Measurements from ENCODE around the gene KCNJ6.

KCNJ6 gene

DNA sequence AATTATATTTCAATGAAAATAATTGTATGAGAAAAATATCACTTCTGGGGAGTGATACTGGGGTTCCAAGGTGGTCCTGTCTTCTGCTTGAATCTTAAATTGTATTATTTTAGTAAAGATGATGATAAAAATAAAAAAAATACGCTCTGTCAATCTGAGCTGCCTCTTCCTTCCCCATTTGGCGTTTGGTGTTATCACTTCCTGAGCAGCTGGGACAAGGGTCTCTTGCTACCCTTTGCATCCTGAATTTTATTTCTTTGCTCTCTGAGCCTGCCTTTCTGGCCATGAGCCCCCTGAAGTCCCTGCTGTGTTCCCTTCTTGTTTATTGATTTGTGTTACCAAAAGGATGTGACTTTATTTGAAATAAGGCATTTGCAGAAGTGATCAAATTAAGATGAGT is 111.0 kb downstream of the KCNJ6 start:
- DNase-seq = no peak
- TF ChIP-seq GATA1 (IDR thresholded peaks at IDR 0.05; ENCODE audit: low read depth, low read length) (no peak), POLR2A (IDR thresholded peaks at IDR 0.05; ENCODE audit: low read length) (no peak)

- no peak for DNase-seq
- no peak for TF ChIP-seq POLR2A (IDR thresholded peaks at IDR 0.05; ENCODE audit: low read length)
- TF ChIP-seq GATA1 (IDR thresholded peaks at IDR 0.05; ENCODE audit: low read depth, low read length) = no peak
Observed at GRCh38 chr21:37804001-37804400, 112.3 kb downstream of the KCNJ6 start.

- TF ChIP-seq POLR2A (IDR thresholded peaks at IDR 0.05; ENCODE audit: low read length) (no peak), GATA1 (IDR thresholded peaks at IDR 0.05; ENCODE audit: low read depth, low read length) (no peak)
- no peak for DNase-seq
Observed at GRCh38 chr21:37803101-37803651, 113.1 kb downstream of the KCNJ6 start.

DNA sequence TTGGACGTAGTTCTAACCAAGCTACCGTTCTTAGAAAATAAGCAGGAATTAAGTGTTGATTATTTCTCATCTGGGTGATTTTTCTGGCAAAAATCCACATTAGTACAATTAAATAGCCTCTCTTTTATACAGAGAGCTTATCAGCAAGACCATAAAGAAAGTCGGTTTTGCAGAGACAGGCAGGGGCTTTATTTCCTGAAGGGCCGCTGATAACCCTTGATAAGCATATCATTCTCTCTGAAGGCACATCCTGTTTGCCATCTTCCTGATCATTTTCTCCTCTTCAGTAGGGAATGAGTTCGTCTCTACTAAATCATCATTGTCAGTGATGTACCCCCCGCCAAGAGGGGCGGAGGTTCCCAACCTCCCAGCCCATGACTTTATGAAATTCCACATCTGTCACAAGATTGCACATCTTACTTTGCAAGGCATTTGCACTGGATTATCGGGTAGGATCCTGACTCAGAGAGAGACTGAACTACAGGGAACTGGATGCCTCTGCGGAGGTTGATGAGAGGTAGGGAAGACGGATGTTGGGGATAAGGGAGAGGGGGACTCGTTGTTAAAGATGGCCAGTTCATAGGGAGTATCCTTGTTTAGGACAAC is 115.7 kb downstream of the KCNJ6 start:
- DNase-seq = peak in 1 of 2 experiments; percentile 25
- TF ChIP-seq POLR2A (IDR thresholded peaks at IDR 0.05; ENCODE audit: low read length) (no peak), GATA1 (IDR thresholded peaks at IDR 0.05; ENCODE audit: low read depth, low read length) (no peak)

DNA sequence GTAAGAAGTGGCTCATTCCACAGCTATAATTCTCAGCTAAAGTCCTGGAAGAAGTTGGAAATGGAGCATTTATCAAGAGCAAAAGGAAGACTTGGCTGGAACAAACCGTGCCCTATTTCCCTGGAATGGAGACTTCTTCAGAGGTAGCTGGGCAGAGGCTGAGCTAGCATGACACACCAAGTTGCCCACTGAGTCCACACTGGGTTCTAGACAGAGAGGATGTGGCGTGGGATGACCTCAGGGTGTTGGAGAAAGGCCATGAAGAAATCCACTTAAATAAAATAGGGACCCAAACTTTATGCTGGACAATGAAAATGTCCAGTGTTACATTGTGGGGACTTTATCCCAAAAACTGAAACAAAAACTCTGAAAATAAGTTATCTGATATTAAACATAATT is 116.2 kb downstream of the KCNJ6 start:
- DNase-seq = no peak
- TF ChIP-seq POLR2A (IDR thresholded peaks at IDR 0.05; ENCODE audit: low read length) (no peak), GATA1 (IDR thresholded peaks at IDR 0.05; ENCODE audit: low read depth, low read length) (no peak)

GRCh38 chr21:37799211-37800056 is 116.8 kb downstream of the KCNJ6 start:
- TF ChIP-seq GATA1 (IDR thresholded peaks at IDR 0.05; ENCODE audit: low read depth, low read length) (no peak), POLR2A (IDR thresholded peaks at IDR 0.05; ENCODE audit: low read length) (no peak)
- no peak for DNase-seq

GRCh38 chr21:37797403-37797802 is 118.9 kb downstream of the KCNJ6 start:
- TF ChIP-seq POLR2A (IDR thresholded peaks at IDR 0.05; ENCODE audit: low read length) = no peak
- no peak for TF ChIP-seq GATA1 (IDR thresholded peaks at IDR 0.05; ENCODE audit: low read depth, low read length)

GRCh38 chr21:37796011-37796410 is 120.2 kb downstream of the KCNJ6 start:
- TF ChIP-seq POLR2A (IDR thresholded peaks at IDR 0.05; ENCODE audit: low read length) = no peak
- DNase-seq = no peak

More at GRCh38 chr21:37797403-37797802, 118.9 kb downstream of the KCNJ6 start:
- DNase-seq = no peak

GRCh38 chr21:37793660-37794059 is 122.6 kb downstream of the KCNJ6 start:
- no peak for DNase-seq
- TF ChIP-seq GATA1 (IDR thresholded peaks at IDR 0.05; ENCODE audit: low read depth, low read length) (no peak), POLR2A (IDR thresholded peaks at IDR 0.05; ENCODE audit: low read length) (no peak)

GRCh38 chr21:37792046-37792445 is 124.2 kb downstream of the KCNJ6 start:
- DNase-seq = no peak
- no peak for TF ChIP-seq GATA1 (IDR thresholded peaks at IDR 0.05; ENCODE audit: low read depth, low read length)
- TF ChIP-seq POLR2A (IDR thresholded peaks at IDR 0.05; ENCODE audit: low read length) = no peak

- no peak for TF ChIP-seq POLR2A (IDR thresholded peaks at IDR 0.05; ENCODE audit: low read length)
- no peak for TF ChIP-seq GATA1 (IDR thresholded peaks at IDR 0.05; ENCODE audit: low read depth, low read length)
- no peak for DNase-seq
Observed at GRCh38 chr21:37790905-37791304, 125.4 kb downstream of the KCNJ6 start.

- no peak for DNase-seq
- TF ChIP-seq GATA1 (IDR thresholded peaks at IDR 0.05; ENCODE audit: low read depth, low read length) = no peak
Observed at GRCh38 chr21:37788503-37788902, 127.8 kb downstream of the KCNJ6 start.

GRCh38 chr21:37787456-37787855 is 128.8 kb downstream of the KCNJ6 start:
- TF ChIP-seq GATA1 (IDR thresholded peaks at IDR 0.05; ENCODE audit: low read depth, low read length) = no peak
- no peak for TF ChIP-seq POLR2A (IDR thresholded peaks at IDR 0.05; ENCODE audit: low read length)
- DNase-seq = no peak

DNA sequence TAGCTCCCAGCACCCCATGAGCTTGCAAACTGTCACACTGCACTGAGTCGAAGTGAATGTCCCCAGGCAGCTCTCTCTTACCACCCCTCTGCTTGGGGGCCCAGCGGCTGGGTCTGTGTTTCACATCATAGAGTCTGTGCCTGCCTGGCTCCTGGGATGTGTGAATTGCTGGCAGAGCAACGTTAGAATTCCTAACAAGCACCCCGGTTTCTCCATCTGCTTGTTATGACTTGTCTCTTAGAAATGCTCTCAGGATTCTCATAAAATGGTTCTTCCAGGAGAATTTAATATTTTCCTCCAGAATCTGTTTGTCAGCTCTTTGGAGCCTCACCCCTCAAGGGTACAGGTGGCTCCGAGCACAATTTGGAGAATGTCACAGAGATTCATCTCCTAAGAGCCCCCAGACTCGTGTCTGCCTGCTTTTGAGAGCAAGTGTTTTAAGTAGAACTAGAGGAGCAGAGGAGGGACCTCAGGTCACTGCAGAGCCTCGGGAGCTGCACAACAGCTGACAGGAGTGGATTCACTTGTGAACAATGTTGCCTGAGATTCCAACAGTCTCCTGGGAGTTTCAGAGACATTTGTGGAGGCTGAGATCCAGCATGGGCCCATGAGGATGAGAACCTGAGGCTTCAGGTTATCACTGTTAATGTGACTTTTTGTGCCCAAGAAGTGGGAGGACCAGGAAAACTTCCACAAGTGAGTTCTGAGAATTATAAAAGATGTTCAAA is 131.5 kb downstream of the KCNJ6 start:
- no peak for DNase-seq
- no peak for TF ChIP-seq POLR2A (IDR thresholded peaks at IDR 0.05; ENCODE audit: low read length)
- TF ChIP-seq GATA1 (IDR thresholded peaks at IDR 0.05; ENCODE audit: low read depth, low read length) = no peak

Measured in erythroblast (primary cell).